Hepatocyte (in vitro differentiated cells): Measurements from ENCODE around the gene ATOH8. TPM values are rescaled to one million over a fixed set of nuclear protein-coding genes. Genes with fewer than 3 reads are reported as not detected.

Experiments
- DNase-seq: peaks from one replicate; pipeline ENCODE4 v3.0.0-alpha.2; 2016; ENCODE audit warnings: low spot score
- H2AFZ ChIP-seq: fragments of 200-600 bp; sonication (generic); 2 replicates; pipeline ENCODE4 v1.6.0; 2016; ENCODE audit warnings: antibody characterized with exemption, mild to moderate bottlenecking
- H3K27ac ChIP-seq: fragments of 200-600 bp; sonication (generic); 2 replicates; pipeline ENCODE4 v1.5.1; 2016; ENCODE audit warnings: mild to moderate bottlenecking
- H3K27me3 ChIP-seq: fragments of 200-600 bp; sonication (generic); 2 replicates; pipeline ENCODE4 v1.6.1; 2016
- H3K36me3 ChIP-seq: fragments of 200-600 bp; sonication (generic); replicated peaks from 2 replicates; pipeline ENCODE4 v1.5.1; 2016; ENCODE audit warnings: low read depth; ENCODE audit not compliant: insufficient read depth
- H3K4me1 ChIP-seq: fragments of 200-600 bp; sonication (generic); 2 replicates; pipeline ENCODE4 v1.5.1; 2016; ENCODE audit warnings: mild to moderate bottlenecking, moderate library complexity; ENCODE audit not compliant: insufficient read depth
- H3K4me2 ChIP-seq: fragments of 200-600 bp; sonication (generic); 2 replicates; pipeline ENCODE4 v1.6.0; 2016
- H3K4me3 ChIP-seq: fragments of 200-600 bp; sonication (generic); 2 replicates; pipeline ENCODE4 v1.5.1; 2016; ENCODE audit warnings: mild to moderate bottlenecking
- H3K79me2 ChIP-seq: fragments of 200-600 bp; sonication (generic); 2 replicates; pipeline ENCODE4 v1.6.0; 2017; ENCODE audit warnings: mild to moderate bottlenecking
- H3K9me2 ChIP-seq: fragments of 200-600 bp; sonication (generic); replicated peaks from 2 replicates; pipeline ENCODE4 v1.6.0; 2017; ENCODE audit warnings: mild to moderate bottlenecking; ENCODE audit not compliant: insufficient read depth
- H3K9me3 ChIP-seq: fragments of 200-600 bp; sonication (generic); 2 replicates; pipeline ENCODE4 v1.5.1; 2016; ENCODE audit warnings: low read depth, mild to moderate bottlenecking
- H4K20me1 ChIP-seq: fragments of 200-600 bp; sonication (generic); 2 replicates; pipeline ENCODE4 v1.6.0; 2016; ENCODE audit warnings: mild to moderate bottlenecking; ENCODE audit not compliant: insufficient read depth, poor library complexity, severe bottlenecking
- CTCF ChIP-seq: fragments of 200-600 bp; sonication (generic); IDR thresholded peaks from 2 replicates; pipeline ENCODE4 v1.5.1; 2016; ENCODE audit warnings: antibody characterized with exemption, mild to moderate bottlenecking; ENCODE audit not compliant: poor library complexity
- EZH2 ChIP-seq: fragments of 200-600 bp; sonication (generic); IDR thresholded peaks from 2 replicates; pipeline ENCODE4 v1.6.1; 2016; ENCODE audit warnings: antibody characterized with exemption, mild to moderate bottlenecking, borderline replicate concordance
- EZH2phosphoT487 ChIP-seq: fragments of 200-600 bp; sonication (generic); IDR thresholded peaks from one replicate; pipeline ENCODE4 v1.6.1; 2018; ENCODE audit warnings: antibody characterized with exemption, mild to moderate bottlenecking, low read depth, moderate library complexity; ENCODE audit not compliant: unreplicated experiment, severe bottlenecking
- WGBS: methylation state at CpG from one replicate; pipeline ENCODE4 v1.1.6; 2016; ENCODE audit warnings: low lambda C conversion rate; ENCODE audit errors: missing lambda C conversion rate; 5-methylcytosine and 5-hydroxymethylcytosine counted together
- polyA plus RNA-seq: library from polyadenylated mRNA; unstranded; fragments of >200 nt; fragmentation: Nextera tagmentation; extraction: Ambion mirVana; gene quantifications from 2 replicates; pipeline ENCODE4 v1.2.1, GENCODE V29; 2016
- total RNA-seq: library from RNA; depleted of rRNA; stranded (reverse); fragments of >200 nt; gene quantifications from 2 replicates; pipeline ENCODE4 v1.2.3, GENCODE V29; 2014

The ATOH8 gene
- total and polyA plus RNA-seq, 2 experiments from 2014 or later: 1.3 to 2.0 TPM

GRCh38 chr2:85775406-85776381 is 21.9 kb downstream of the ATOH8 start:
- no peak for DNase-seq
- peaks cover 29% of the 10 kb centered on the region for H3K4me1 ChIP-seq
- no peaks in the 10 kb centered on the region for H3K36me3 ChIP-seq

GRCh38 chr2:85776672-85777071 is 22.9 kb downstream of the ATOH8 start:
- Histone ChIP-seq H3K4me3 (no peak overlapping the region), H3K79me2 (no peaks in the 10 kb centered on the region), H3K9me2 (no peaks in the 10 kb centered on the region), H3K4me2 (no peak overlapping the region), H4K20me1 (no peaks in the 10 kb centered on the region), H3K4me1 (peaks cover 21% of the 10 kb centered on the region), H2AFZ (no peak overlapping the region), H3K27me3 (no peaks in the 10 kb centered on the region), H3K9me3 (no peaks in the 10 kb centered on the region), H3K27ac (no peak overlapping the region), H3K36me3 (no peaks in the 10 kb centered on the region)
- no peak for TF ChIP-seq CTCF
- no peak for TF ChIP-seq EZH2
- no peak for TF ChIP-seq EZH2phosphoT487
- DNase-seq: no peak
- WGBS: 100% methylated on average over 5 of the region's 9 CpGs

More at GRCh38 chr2:85775406-85776381, 21.9 kb downstream of the ATOH8 start:
- Histone ChIP-seq H3K27me3 (no peaks in the 10 kb centered on the region), H3K4me2 (no peak overlapping the region), H3K27ac (no peak overlapping the region), H3K4me3 (no peak overlapping the region), H3K79me2 (no peaks in the 10 kb centered on the region), H2AFZ (no peak overlapping the region), H4K20me1 (no peaks in the 10 kb centered on the region), H3K9me2 (no peaks in the 10 kb centered on the region), H3K9me3 (no peaks in the 10 kb centered on the region)
- 94% methylated on average over 12 of the region's 12 CpGs for WGBS
- TF ChIP-seq EZH2phosphoT487: no peak
- no peak for TF ChIP-seq CTCF
- TF ChIP-seq EZH2: no peak

DNA sequence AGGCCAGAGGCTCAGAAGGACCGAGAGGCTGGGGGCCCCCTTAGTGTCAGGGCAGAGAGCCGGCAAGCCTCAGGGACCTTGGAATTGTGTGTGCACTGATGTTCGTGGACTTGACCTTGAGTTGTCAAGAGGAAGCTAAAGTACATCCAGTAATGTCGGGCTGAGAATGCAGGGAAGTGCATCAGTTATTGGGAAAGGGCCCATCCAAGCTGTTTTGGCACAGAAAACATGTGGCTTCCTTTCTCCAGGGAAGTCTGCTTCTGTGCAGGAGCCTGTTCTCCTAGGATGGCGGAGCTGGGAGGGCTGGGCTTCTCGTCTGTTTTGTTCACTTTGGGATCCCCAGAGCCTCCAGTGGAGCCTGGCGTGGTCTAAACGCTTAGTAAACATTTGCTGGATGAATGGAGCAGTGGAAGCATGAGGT is 23.7 kb downstream of the ATOH8 start:
- no peak for DNase-seq
- Histone ChIP-seq H2AFZ (no peak overlapping the region), H3K79me2 (no peaks in the 10 kb centered on the region), H3K4me3 (no peak overlapping the region), H3K4me2 (no peak overlapping the region), H3K4me1 (peaks cover 16% of the 10 kb centered on the region), H3K9me2 (no peaks in the 10 kb centered on the region), H3K9me3 (no peaks in the 10 kb centered on the region), H3K36me3 (no peaks in the 10 kb centered on the region), H3K27me3 (no peaks in the 10 kb centered on the region), H3K27ac (no peak overlapping the region), H4K20me1 (no peaks in the 10 kb centered on the region)
- TF ChIP-seq EZH2: no peak
- TF ChIP-seq CTCF: no peak
- TF ChIP-seq EZH2phosphoT487: no peak
- WGBS: 64% methylated on average over 8 of the region's 8 CpGs
